GM21528 (cell line): ENCODE results near the gene OR52N5.

Source experiments
- ATAC-seq: cut with Tn5 transposase; IDR thresholded peaks from one replicate; pipeline ENCODE4 v1.9.1; 2021; ENCODE audit warnings: mild to moderate bottlenecking, moderate library complexity; ENCODE audit not compliant: unreplicated experiment, low FRiP score

Gene OR52N5

DNA sequence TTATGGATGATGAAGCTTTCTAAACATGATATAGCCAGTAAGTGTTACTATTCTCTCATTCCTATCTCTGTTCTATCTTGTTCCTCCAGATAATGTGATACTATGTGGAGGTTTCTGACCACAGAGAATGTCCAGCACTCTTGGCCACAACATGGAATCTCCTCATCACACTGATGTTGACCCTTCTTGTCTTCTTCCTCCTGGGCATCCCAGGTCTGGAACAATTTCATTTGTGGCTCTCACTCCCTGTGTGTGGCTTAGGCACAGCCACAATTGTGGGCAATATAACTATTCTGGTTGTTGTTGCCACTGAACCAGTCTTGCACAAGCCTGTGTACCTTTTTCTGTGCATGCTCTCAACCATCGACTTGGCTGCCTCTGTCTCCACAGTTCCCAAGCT is 56.8 kb downstream of the OR52N5 start:
- ATAC-seq: no peak
